ENCODE results near the gene PNLDC1.
"Not testable (repeated sequence)": the region's sequence is repeated elsewhere in the genome, so short reads cannot be mapped to it uniquely, and the experiment has no call there.

Gene PNLDC1

DNA sequence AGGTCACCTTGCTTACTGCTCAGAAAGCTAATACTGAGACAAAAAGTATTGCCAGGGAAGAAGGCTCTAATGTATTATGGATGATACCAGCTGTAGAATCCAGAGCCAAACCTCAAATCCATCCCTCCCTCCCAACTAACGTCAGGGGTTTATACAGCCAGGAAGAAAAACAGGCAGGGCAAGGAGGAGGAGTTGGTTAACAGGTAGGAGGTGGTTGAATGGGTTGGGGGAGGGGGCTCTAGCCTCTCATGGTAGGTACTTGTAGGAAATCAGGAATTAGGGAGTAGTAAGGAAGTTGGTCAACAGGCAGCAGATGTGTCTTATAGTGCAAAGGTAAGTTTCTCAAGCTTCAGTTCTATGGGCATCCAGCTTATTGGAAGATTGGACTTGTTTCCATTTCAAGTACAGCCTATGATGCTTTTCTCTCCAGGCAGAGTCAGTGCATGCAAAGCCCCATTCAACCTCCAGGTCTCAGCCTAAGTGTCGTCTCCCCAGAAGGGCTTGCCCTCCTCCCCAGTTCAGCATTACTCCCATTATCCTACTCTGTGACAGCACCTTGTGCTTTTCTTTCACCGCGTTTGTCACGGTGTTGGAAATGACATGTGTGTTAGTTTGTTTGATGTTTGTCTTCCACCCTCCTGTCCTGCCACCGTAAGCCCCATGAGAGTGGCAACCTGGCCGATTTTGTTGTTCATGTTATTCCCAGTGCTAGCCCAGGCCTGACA is 38.1 kb downstream of the PNLDC1 start:
- intact Hi-C loops (cut with DNase I) = no loop called here
- no peak for DNase-seq

DNA sequence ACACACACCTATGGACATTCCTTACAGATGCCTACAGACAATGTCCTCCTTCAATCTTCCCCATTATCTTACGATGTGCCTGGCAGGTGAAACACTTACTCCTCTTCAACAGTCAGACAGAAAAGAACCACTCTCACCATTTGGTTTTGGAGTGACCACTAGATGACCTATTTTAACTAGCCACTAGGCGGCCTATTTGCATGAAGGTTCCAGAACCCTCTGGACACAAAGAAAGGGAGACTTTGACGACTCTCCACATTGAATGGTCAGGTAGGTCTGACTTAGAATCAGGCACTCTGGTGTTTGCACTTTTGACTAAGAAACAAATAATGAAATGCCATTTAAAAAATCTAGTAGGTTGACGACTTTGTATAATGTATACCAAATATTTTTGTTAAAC is 42.0 kb downstream of the PNLDC1 start:
- DNase-seq = no peak
- intact Hi-C loops (cut with DNase I) = no loop called here

DNA sequence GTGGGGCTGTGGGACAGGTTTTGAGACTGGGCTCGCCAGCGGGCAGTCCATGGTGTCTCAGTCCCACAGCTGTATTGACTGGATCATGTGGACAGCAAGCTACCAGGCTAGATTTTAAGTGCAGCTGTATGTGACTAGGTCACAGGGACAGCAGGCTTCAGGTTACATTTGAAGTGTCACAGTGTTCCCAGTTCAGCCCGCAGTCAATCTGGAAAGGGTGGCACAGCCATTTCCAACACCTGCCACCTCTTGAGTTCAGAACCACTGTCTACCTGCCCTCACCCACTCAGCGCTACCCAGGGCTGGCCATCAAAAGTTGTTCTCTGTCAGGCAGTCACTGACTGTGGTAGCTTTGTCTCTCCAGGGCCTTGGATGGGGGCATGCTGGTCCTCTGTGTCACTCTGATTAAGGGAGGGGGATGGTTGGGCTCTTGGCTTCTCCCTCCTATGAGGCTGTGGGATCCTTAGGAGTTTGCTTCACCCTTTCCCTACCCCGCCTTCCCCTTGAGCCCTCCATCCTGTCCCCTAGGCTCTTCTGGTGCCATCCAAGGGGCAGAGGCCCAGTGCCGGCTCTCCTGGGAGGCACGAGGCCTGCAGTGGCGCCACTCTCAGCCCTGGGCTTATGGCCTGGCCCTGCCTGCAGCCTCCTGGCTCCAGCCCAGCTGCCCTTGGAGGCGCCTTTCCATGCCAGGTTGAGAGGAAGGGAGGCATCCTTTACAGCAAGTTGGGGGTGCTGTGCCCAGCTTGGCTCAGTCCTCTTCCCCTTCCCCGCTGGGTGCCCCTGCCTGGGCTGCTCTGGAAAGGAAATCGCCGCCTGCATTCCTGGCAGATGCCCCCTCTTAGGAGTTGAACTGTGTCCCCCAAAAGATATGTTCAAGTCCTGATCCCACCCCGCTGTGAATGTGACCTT is 44.9 kb downstream of the PNLDC1 start:
- intact Hi-C loops (cut with DNase I) = no loop called here
- no peak for DNase-seq

DNA sequence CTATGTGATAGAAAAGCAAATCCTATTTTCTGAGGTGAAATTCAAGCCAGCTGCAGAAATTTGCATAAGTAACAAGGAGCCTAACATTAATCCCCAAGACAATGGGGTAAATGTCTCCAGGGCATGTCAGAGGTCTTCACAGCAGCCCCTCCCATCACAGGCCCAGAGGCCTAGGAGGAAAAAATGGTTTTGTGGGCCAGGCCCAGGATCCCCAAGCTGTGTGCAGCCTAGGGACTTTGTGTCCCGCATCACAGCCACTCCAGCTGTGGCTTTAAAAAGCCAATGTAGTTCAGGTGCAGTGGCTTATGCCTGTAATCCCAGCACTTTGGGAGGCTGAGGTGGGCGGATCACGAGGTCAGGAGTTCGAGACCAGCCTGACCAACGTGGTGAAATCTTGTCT is 48.5 kb downstream of the PNLDC1 start:
- intact Hi-C loops (cut with DNase I); DNase-seq: not testable (repeated sequence)

DNA sequence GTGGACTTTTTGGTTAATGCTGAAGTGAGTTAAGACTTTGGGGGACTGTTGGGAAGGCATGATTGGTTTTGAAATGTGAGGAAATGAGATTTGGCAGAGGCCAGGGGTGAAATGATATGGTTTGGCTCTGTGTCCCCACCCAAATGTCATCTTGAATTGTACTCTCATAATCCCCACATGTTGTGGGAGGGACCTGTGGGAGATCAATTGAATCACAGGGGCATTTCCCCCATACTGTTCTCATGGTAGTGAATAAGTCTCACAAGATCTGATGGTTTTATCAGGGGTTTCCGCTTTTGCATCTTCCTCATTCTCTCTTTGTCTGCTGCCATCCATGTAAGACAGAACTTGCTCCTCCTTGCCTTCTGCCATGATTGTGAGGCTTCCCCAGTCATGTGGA is 49.8 kb downstream of the PNLDC1 start:
- intact Hi-C loops (cut with DNase I); DNase-seq: not testable (repeated sequence)

DNA sequence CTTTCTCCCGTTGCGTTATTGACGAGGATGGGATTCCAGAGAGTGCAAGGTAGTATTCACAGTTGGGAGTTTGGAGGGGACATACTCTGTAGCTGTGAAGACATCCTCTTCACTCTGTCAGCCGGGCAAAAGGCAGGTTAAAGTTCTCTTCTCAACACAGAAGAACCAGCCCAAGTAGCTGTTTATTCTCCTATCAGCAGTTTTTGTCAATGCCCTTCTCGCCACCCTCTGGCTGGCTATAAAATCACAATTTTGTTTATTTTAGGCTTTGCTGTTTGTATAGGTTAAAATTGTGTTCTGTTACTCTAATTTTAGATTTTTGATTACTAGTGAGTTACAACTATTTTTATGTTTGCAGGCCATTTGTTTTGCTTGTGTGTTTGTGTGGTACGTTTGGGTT is 52.8 kb downstream of the PNLDC1 start:
- intact Hi-C loops (cut with DNase I) = no loop called here
- DNase-seq = peak in 1 of 10 donors; percentile 31

DNA sequence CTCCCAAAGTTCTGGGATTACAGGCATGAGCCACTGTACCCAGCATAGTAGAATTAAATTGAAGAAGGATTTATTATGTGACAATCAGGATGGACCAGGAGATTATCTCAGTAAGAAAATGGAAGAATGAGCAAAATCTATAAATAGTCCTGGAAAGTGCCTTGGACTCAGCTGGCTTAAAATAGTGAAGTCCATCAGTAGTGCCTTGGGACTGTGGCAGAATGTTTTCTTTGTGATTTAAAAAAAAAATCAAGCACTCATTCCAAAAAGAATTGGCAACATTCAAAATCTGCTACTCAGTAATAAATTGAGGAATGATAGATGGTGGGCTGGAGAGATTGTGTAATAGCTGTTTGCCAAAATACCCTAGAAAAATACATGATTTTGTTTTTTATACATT is 53.7 kb downstream of the PNLDC1 start:
- no peak for DNase-seq
- intact Hi-C loops (cut with DNase I) = no loop called here

DNA sequence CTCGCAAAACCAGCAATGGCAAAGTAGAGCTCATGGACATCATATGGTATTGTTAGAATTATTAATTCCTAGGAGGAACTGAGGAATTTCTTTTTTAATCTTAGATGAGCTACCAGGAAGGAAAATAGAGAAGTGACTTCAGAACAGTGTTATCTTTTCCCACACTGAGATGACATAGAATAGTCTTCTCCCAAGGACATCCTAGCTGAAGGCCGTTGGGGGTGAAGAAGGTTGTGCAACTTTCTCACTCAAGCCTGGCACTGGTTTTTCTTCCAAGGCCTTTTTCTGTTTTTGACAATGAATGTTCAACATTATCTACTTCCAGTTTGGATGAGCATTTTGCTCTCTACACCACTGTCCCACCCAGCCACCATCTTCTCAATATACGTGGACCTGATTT is 54.9 kb downstream of the PNLDC1 start:
- DNase-seq = no peak
- intact Hi-C loops (cut with DNase I) = no loop called here

DNA sequence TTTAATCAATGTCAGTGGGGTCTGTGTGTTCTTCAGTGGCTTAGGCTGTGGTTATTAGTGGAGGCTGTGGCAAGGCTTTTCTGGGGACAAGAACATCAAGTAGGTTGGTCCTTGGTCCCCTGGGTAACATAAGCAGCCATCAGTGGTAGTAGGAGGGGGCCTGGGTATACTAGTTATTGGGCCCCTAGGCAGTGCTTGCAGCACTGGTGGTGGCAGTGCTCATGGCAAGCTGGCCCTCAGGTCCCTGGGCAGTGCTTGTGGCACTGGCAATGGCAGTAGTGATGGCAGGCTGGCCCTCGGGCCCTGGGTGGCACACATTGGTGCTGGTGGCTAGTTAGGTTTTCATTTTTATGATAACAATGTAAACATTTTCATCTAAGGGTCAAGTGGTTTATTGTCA is 58.2 kb downstream of the PNLDC1 start:
- no peak for DNase-seq
- intact Hi-C loops (cut with DNase I) = no loop called here

DNA sequence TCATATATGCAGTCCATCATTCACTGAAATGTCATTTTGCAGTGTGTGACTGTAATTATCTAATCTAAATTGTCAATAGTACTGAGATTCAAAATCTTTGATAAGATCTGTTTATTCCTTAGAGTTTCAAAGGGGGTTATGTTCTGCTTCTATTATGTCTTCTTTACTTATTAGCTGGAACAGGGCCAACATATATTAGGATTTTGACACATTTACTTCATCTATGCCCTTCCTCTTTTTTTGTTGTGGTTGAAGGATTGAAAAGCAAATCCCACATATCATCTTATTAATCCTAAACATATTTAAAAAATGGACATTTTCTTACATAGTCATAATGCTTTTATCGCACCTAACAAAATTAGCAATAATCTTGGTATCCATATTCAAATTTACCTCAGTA is 60.4 kb downstream of the PNLDC1 start:
- DNase-seq = no peak
- intact Hi-C loops (cut with DNase I) = loop anchor here (10.0 kb wide), 1 partner anchor 224 kb away; no protein-coding TSS in a partner anchor

DNA sequence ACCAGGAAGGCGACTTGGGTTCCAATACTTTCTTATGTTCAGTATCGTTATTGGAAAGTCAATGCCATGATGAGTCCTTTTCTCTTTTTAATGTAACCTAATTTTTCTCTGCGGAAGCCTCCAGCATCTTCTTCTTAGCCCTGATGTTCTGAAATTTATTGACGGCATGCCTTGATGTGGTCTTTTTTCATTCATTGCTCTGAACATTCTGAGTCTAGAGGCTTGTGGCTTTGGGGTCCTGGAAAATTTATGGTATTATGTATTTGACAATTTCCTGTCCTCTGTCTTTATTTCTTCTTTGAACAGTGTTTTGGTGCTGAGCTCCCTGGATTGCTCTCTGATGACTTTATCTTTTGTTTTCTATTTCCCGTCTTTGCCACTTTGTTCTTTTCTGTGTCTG is 62.0 kb downstream of the PNLDC1 start:
- intact Hi-C loops (cut with DNase I) = loop anchor here (2.0 to 10.0 kb wide), 2 partner anchors 79 to 223 kb away; no protein-coding TSS in a partner anchor
- DNase-seq = no peak

DNA sequence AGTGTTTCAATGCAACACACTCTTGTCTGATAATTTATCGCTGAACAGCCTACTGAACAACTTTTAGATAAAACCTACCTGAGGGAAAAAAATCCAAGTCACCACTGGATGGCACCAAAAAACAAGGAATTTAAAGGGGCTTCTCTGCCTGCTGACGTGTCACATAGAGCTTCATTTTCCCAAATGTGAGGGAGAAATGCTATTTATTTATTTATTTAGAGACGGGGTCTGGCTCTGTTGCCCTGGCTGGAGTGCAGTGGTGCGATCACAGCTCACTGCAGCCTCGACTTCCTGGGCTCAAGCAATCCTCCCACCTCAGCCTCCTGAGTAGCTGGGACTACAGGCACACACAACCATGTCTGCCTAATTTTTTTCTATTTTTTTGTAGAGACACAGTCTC is 63.3 kb downstream of the PNLDC1 start:
- intact Hi-C loops (cut with DNase I) = loop anchor here (1.0 to 10.0 kb wide), 3 partner anchors 77 to 593 kb away; no protein-coding TSS in a partner anchor
- not testable (repeated sequence) for DNase-seq

DNA sequence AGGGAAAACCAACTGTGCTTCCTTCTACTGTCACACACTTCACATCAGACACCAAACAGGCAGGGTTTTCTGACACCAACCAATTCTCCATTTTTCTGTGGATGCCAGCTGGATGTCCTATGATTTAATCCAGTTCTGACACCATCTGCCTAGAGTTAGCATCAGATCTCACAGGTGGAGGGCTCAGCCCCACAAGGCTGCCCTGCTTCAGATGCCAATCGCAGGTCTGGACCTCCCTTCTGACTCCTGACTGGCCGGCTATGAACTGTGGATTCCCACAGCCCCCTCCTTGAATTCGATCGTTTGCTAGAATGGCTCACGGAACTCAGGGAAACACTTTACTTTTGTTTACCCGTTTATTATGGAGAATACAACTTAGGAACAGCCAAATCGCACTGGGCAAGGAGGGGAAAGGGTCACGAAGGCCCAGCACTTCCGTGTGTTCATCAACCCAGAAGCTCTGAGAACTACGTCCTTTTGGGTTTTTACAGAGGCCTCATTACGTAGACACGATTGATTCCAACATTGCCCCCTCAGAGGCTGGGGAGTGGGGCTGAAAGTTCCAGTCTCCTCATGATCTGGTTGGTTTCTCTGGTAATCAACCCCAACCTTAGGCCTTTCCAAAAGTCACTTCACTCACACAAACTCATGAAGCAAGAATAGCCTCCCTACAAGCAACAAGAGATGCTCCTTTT is 65.3 kb downstream of the PNLDC1 start:
- intact Hi-C loops (cut with DNase I) = loop anchor here (10.0 kb wide), 1 partner anchor 219 kb away; no protein-coding TSS in a partner anchor
- DNase-seq = no peak

DNA sequence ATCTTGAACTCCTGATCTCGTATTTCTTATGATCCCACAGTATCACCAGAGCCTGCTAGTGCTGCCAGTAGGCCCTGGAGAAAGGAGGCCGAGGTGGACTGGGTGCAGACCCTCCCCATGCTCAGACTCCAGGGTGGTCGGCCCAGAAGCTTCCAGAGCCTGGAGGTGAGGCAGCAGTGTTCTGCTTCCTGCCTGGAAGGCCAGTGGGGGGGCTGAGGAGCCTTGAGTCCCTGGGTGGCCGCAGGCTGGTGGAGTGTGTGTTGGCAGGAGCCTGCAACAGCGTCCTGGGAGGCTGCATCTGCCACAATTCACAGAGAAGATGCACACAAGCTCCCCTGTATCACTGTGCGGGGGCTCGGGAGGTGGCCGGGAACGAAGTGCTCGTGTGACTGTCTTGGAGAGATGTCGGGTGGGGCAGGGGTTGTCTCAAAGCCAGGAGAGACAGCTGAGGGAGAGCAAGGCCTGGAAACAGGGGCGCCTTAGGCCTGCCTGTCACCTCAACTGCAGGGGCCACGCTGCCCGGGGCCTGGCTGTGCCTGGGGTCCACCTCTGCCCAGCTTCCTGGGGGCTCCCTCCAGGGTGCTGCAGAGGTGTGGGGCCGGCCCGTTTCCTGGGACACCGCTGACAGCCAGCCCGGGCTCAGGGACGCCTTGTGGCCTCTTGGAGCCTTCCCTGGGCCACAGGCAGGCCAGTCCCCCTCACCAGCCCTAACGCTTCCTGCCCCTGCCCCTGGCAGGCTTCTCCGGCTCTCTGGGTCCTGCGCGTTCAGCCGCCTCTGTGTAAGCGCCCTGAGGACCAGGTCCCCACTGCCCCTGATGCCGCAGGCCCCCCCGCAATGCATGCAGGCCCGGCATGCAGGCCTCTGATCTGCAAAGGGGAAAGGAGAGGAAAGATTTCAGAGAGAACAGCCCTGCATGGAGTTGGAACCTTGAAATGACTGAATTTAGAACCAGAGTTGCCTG is 66.5 kb downstream of the PNLDC1 start:
- intact Hi-C loops (cut with DNase I) = loop anchor here (10.0 kb wide), 1 partner anchor 218 kb away; no protein-coding TSS in a partner anchor
- DNase-seq = no peak

All from posterior cingulate gyrus (tissue), 11 donors.